Measurements from ENCODE around the gene TMEM145.
A peak's percentile ranks its signal among the peaks of the same experiment; 100 is the strongest.
"Not testable (repeated sequence)": the region's sequence is repeated elsewhere in the genome, so short reads cannot be mapped to it uniquely, and the experiment has no call there.

The TMEM145 gene

DNA sequence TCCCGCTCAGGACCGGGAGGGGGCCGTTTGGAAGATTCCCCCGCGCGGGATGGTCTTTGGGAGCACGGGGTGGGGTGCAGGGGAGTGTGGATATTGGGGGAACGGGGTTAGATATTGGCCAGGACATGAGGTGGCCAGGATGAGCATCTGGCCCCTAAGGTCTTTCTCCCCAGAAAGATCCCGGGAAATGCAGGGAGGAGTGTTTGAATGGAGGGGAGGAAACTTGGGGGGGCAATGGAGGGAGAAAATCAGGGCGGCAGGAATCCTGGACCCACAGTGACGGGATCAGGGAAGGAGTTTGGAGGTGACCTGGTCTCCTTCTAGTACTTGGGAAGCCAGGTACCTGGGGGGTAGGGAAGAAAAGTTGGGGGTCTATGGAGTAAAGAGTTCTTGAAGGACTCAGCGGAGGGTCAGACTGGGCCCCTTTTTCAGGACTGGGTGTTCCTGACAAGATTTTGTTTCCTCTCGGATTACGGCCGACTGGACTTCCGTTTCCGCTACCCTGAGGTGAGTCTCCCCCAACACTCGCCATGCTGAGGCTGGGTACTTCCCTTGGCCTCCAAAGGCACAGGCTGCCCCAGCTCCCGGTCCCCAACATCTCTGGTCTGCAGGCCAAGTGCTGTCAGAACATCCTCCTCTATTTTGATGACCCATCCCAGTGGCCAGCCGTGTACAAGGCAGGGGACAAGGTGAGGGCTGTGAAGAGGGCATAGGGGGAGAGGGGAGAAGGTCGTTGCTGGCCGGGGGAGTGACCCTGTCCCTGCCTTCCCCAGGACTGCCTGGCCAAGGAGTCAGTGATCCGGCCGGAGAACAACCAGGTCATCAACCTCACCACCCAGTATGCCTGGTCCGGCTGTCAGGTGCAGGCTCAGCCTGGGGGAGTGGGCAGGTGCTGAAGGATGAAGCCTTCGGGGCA is 989 bp downstream of the TMEM145 start:
- DNase-seq (ENCODE audit: low read depth in 3 of 3), result no peak

DNA sequence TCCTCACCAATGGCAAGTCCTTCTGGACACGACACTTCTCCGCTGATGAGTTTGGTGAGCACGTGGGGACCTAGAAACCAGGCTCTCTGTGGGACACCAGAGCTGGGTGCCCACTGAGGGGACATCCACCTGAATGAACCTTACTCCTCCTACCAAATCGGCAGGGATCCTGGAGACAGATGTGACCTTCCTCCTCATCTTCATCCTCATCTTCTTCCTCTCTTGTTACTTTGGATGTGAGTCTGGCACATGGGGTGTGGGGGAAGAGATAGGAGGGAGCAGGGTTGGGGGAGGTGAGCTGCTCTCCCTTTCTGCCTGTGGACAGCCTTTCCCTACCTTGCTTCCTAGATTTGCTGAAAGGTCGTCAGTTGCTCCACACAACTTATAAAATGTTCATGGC is 1.9 kb downstream of the TMEM145 start:
- DNase-seq (ENCODE audit: low read depth in 3 of 3), result no peak

DNA sequence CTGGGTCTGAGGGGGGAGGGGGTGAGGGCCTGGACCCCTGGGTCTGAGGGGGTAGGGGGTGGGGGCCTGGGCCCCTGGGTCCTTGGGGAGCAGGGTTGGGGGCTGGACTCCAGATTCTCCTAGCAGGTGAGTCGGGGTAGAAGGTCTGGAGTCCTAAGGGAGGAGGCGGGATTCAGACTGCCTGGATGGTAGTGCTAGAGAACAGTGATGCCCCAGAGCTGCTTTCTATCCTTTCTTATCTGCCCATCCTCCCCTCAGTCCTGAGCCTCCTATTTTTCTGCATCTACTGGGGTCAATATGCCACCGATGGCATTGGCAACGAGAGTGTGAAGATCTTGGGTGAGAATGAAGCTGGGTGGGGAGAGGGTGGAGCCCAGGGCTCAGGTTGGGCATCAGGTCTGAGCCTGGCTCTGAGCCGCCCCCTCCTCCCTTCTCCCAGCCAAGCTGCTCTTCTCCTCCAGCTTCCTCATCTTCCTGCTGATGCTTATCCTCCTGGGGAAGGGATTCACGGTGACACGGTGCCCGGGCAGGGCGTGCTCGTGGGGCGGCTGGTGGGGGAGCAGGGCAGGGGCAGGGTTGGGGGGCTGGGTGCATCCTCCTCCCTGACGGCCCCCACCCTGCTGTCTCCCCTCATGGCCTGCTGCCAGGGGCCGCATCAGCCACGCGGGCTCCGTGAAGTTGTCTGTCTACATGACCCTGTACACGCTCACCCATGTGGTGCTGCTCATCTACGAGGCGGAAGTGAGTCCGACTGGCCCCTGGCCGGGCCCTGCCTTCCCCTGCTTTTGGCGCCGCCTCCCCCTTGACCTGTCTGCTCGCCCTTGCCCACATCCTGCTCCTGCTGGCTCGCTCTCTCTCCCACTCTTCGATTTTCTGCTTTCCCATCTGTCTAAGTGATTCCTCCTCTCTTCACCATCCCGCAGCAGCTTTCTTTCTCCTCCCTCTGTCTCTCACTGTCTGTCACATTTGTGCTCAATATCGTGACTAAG is 3.4 kb downstream of the TMEM145 start:
- DNase-seq (ENCODE audit: low read depth in 3 of 3), result no peak

DNA sequence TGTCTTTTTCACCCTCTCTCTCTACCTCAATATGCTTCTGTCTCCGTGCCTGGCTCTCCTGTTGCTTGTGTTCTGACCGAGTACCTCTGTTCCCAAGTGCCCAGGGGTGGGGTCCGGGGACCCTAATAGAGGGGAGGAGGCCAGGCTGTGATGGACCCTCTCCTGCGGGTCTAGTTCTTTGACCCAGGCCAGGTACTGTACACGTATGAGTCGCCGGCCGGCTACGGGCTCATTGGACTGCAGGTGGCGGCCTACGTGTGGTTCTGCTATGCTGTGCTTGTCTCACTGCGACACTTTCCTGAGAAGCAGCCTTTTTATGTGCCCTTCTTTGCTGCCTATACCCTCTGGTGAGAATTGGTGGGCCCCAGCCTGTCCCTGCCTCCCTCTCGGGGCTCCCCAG is 4.4 kb downstream of the TMEM145 start:
- DNase-seq (ENCODE audit: low read depth in 3 of 3), result no peak

DNA sequence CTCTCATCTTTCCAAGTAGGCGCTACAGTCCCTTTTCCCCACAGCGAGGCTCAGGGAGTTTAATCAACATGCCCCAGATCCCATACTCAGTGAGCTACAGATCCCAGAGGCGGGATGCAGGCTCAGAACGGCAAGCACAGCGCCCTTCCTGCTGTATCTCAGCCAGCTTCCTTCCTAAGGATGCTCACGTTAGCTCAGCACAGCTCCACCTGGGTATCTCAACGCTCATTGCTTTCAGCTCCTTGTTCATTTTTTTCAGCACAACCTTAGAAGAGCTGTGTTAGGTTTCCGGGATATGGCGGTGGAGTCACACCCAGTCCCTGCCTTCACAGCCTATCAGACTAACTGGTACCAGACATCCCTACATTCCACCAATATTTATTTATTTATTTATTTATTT is 9.2 kb downstream of the TMEM145 start:
- no peak for DNase-seq (ENCODE audit: low read depth in 3 of 3)

DNA sequence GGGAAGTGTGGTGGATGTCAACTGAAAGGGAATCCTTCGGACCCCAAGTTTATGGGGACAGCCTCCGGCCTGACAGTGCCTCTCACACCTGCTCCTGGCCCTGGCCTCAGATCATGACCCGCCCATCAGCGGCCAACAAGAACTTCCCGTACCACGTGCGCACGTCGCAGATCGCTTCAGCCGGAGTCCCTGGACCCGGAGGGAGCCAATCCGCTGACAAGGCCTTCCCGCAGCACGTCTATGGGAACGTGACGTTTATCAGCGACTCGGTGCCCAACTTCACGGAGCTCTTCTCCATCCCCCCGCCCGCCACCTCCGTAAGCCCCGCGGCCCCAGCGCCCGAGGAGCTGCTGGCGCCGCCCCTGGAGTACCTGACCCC is 10.4 kb downstream of the TMEM145 start:
- DNase-seq (ENCODE audit: low read depth in 3 of 3), result no peak

DNA sequence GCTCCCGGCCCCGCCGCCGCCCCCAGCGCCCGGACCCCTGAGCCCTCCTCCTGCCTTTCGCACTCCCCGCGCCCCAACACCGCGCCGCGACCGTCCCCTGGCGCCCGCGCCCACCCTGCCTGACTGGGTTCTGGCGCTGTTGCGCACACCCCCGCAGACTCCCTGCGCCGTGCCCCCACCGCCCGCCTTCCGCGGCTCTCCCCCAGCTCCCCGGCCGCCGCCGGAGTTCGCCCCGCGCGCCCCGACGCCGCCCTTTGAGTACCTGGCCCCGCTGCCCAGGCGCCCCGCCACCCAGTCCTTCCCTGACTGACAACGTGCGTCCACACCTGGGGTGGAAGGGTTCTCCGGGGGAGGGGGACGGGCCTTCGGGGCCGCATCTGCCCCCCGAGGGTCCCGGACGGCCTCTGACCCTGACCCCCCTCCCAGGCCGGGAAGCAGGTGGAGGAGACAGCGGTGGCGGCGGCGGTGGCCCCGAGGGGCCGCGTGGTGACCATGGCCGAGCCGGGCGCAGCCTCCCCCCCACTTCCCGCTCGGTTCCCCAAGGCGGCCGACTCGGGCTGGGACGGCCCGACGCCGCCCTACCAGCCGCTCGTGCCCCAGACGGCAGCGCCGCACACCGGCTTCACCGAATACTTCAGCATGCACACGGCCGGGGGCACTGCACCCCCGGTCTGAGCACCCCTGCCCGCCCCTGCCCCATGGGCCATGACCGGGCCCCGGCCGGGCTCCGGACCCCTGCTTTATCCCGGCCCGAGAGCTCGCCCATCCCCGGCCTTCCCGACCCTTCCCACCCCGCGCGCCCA is 10.9 kb downstream of the TMEM145 start:
- no peak for DNase-seq (ENCODE audit: low read depth in 3 of 3)

DNA sequence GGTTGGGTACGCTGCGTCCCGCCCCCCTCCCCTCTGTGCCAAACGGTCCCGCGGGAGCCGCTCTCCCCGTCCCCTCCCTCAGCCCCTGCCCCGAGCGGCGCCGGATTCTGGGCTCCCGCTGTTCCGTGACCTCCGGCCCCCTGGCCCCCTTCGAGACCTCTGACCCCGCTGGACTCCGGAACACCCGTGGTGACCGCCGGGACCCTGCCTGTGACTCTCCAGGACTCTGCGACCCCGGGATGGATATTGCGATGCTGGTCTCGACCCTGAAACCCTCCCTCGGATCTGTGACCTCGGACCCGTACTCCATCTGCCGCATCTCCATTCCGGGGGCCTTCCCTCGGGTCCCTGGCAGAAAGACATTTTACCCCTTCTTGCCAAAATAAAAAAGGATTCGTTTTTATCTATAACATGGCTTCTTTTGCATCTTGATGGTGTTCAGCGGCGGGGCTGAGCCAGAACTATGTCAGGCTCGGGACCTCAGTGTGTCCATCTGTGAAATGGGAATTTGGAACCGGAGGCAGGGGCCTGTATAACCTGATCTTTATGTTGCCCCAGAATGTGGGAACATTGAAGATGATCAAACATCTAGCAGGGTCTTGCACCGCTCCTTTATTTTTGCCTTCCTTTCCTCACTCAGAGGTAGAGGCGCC is 11.7 kb downstream of the TMEM145 start:
- DNase-seq (ENCODE audit: low read depth in 3 of 3), result no peak

DNA sequence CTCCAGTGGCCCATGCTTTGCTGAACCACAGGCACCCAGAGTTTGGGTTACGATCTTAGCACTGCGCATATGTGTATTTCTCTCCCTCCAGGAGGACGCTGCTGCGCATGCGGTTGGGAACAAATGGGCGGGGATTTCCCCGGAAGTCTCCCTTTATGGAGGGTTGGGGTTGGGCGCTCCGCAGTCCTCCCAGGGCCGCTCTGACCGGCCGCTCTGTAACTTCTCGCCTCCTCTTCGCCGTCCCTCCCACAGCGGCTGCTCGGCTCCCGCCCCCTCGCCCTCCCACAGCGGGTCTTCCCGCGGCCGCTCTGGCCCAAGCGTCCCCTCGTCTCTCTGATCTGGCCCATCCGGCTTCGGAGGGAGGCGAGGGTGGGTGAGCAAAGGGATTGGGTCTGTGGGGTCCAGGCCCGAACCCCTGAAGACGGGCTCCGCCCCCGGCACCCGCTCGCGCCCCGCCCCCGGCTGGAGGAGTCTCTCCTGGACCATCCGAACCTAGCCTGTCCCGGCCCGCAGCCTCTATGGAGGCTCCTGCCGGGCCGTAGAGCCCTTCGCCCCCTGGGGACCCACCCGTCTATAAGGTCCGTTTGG is 12.3 kb downstream of the TMEM145 start, which contains the start of gene MEGF8:
Gene MEGF8, plus strand, starts transcription at position 328 of the 588 bp plus-strand sequence. CDS start 609 bp downstream, outside the sequence.
- peak; percentile 96 to 97 (median 96) for DNase-seq (ENCODE audit: low read depth in 3 of 3)

DNA sequence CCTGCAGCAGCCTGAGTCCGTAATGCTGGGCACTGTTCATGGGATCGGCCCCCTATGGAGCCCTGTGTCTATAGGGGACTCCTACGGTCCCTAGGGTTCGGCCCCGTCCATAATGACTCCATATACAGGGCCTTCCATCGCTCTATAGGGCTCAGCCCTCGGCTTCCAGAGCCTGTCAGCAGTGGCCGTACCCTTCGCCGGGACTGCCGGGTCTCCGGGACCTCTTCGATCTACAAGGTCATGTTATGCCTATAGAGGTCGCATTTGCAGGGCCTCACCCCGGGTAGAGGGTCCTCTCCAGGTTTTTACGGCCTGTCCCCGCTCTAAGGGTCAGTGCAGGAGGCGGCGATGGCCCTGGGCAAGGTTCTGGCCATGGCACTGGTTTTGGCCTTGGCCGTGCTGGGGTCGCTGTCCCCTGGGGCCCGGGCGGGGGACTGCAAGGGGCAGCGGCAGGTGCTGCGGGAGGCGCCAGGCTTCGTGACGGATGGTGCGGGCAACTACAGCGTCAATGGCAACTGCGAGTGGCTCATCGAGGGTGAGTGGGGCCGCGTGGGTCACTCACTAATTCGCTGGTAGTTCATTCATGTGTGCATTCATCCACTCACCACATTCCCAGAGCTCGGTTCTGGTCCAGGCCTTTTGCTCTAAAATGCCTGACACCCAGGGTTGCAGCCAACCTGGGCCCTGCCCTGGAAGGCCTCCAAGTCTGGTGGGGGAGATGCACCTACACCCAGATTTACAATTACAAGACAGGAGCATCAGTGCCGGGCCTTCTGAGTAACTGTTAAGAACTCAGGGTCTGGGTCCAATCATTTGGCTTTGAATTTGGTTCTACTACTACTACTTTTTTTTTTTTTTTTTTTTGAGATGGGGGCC is 13.0 kb downstream of the TMEM145 start:
- DNase-seq (ENCODE audit: low read depth in 3 of 3), result no peak

DNA sequence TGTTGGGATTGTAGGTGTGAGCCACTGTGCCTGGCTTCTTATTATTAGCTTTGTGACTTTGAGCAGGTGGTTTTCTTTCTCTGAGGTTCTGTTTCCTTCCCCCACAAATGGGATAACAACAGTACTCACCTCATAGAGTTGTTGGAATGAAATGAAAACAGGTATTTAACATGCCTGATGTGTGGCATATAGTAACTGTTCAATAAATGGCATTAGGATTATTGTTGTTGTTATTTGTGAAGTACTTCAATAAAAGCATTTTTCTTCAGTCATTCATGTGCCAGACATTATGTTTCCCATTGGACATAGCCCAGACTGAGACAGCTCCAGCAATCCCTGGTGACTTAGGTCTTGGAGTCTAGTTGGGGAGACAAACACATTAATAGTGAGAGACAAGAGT is 13.9 kb downstream of the TMEM145 start:
- no peak for DNase-seq (ENCODE audit: low read depth in 3 of 3)

DNA sequence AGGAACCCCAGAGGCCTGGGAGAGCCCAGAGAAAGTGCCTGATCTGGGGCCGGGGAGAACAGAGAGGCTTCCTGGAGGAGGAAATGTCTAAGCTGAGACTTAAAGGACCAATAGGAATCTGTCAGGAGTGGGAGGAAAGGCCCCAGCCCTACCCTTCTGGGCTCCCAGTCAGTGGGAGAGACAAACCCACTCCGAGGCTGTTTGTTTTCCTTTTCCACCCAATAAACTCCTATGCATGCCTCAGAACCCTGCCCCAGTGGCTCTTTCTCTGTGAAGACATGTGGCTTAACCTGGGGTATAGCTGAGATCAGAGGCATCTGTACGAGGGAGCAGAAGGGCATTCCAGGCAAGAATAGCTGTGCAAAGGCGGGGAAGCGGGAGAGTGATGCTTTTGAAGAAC is 14.3 kb downstream of the TMEM145 start:
- DNase-seq (ENCODE audit: low read depth in 3 of 3), result no peak

DNA sequence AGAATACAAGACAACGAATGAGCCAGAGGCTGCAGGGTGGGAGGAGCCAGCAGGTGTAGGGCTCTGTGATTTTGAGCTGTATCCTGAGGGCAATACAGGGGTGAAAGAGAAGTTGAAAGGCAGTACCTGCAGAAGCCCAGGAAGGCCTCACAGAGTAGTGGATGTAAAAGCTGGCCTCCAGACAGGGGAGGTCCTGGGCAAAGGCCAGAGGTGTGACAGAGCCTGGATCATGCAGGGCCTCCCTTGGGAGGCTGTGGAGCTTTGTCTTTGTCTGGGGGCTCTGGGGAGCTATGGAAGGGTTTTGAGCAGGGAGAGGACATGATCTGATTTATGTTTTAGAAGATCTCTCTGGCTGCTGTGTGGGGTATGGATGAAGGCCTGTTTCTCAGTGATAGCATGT is 15.0 kb downstream of the TMEM145 start:
- no peak for DNase-seq (ENCODE audit: low read depth in 3 of 3)

DNA sequence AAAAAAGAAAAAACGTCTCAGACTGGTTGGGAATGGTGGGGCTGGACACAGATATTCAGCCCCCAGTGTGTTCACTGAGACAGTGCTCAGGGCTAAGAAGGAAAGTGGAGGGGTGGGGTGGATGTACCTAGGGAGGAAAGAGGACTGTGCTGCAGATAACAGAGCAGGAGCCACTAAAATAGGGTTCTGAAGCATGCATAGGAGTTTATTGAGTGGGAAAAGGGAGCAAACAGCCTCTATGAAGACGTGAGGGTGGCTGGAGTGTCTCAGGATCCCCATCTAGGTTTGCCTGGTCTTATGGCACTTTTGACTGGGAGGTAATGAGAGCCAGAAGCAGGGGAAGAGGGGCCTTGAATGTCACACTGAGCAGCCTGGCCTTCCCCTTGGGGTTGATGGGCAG is 15.7 kb downstream of the TMEM145 start:
- no peak for DNase-seq (ENCODE audit: low read depth in 3 of 3)

DNA sequence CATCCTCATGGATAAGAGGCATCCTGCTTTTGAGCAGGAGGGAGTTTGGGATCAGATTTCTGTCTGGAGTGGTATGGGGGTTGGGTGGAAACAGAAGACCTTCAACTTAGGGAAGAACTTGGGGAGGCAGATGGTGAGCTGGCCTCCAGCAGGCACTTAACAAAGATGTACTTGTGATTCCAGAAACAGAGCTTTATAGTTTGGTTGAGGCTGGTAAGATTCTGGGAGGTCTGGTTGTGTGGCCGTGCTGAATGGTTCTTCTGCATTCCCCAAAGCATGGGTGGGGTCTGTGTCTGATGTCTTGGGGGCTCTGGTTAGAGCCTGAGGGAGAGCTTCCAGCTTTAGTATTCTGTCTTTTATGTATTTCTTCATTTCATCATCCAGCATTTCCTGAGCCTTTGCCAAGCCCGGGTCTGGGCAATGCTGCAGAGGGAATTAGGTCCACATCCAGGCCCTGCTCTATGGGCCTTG is 17.2 kb downstream of the TMEM145 start:
- no peak for DNase-seq (ENCODE audit: low read depth in 3 of 3)

DNA sequence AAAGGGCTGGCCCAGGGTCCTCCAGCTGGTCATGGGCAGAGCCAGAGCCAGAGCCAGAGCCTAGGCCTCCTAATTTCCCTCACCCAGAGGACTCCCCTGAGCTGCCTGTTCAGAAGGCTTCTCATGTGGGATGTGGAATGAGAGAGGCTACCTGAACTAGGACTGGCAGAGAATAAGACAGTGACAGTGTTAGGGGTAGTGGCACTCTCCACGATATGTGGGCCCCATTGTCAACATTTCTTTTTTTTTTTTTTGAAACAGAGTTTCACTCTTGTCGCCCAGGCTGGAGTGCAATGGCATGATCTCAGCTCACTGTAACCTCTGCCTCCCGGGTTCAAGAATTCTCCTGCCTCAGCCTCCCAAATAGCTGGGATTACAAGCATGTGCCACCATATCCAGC is 18.2 kb downstream of the TMEM145 start:
- DNase-seq (ENCODE audit: low read depth in 3 of 3), result not testable (repeated sequence)

DNA sequence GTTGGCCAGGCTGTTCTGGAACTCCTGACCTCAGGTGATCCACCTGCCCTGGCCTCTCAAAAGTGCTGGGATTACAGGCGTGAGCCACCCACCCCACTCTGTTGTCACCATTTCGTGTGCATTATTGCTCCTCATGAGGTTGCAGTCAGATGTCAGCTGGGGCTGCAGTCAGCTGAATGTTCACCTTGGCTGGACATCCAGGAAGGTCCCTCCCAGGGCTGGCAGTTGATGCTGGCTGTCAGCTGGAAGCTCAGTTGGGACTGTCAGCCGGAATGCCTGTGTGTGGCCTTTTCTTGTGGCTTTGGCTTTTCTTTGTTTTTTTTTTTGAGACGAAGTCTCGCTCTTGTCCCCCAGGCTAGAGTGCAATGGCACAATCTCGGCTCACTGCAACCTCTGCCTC is 18.9 kb downstream of the TMEM145 start:
- no peak for DNase-seq (ENCODE audit: low read depth in 3 of 3)

DNA sequence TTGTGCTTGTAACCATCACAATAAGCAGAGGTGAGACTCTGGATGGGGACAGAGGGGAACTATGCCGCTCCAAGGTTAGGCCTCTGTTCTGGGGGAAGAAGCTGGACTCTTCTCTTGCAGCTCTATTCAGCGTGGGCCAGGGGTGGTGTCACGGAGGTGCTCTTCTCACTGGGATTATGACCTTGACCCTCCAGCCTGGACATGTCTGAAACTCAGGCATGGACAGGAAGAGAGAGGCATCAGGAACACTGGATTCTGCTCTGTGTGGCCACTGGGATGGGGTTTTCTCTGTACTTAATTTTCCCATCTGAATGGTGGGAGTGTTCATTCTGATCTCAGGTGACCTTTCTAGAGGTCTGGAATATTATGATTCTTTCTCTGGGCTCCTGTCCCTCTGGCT is 19.9 kb downstream of the TMEM145 start:
- no peak for DNase-seq (ENCODE audit: low read depth in 3 of 3)

DNA sequence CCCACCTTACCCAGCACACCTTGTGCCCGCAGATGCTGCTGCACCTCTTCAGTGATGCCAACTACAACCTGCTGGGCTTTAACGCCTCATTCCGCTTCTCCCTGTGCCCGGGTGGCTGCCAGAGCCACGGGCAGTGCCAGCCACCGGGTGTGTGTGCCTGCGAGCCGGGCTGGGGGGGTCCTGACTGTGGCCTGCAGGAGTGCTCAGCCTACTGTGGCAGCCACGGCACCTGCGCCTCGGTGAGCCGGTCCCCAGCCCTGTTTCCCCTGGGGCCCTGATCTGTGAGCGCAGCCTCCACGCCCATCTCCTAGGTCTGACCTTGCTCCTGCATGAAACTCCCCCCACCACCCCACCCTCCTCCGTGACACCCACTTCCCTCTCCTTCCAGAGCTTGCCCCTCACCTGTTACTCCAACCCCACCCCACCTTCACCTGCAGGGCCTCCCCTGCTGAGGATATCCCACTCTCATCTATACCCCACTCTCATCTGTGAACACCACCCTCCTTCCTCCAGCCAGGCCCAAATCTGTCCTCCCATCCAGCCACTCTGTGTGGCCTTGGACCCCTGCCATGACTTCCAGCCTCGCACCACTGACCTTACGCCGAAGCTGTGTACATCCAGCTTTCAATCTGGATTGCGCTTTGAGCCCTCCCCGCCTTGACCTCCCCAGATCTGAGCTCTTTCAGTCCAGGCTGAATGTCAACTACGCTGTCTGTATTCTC is 21.0 kb downstream of the TMEM145 start:
- DNase-seq (ENCODE audit: low read depth in 3 of 3), result no peak
